ENCODE data around the gene SCN4A.

- TF ChIP-seq CTCF (IDR thresholded peaks at IDR 0.05) (peak; percentile 82), POLR2AphosphoS5 (IDR thresholded peaks at IDR 0.05; ENCODE audit: low read depth, low read length) (no peak), TCF7L2 (IDR thresholded peaks at IDR 0.05; ENCODE audit: low read depth, low read length) (no peak), REST (IDR thresholded peaks at IDR 0.05; ENCODE audit: insufficient read depth in 1 of 2, low read depth in 2 of 2, low read length in 1 of 2) (no peak)
Measured at GRCh38 chr17:63911657-63912100, 61.0 kb downstream of the SCN4A start.
